H9 (cell line): ENCODE measurements around the gene CYCS. TPM values are rescaled to one million over a fixed set of nuclear protein-coding genes. Genes with fewer than 3 reads are reported as not detected.

ENCODE experiments used
- DNase-seq: peaks from one replicate; pipeline ENCODE4 v3.0.0-alpha.2; 2017
- H2AFZ ChIP-seq: one replicate; pipeline ENCODE4 v1.6.1; 2013; ENCODE audit warnings: mild to moderate bottlenecking, low read length, control low read depth, moderate library complexity
- H2AK5ac ChIP-seq: 2 replicates; pipeline ENCODE4 v1.6.1; 2013; ENCODE audit warnings: low read length, control low read depth, mixed read lengths; ENCODE audit not compliant: insufficient read length
- H2BK120ac ChIP-seq: one replicate; pipeline ENCODE4 v1.6.1; 2013; ENCODE audit warnings: low read depth, mild to moderate bottlenecking, low read length, control low read depth, inconsistent platforms; ENCODE audit not compliant: poor library complexity, severe bottlenecking
- H2BK12ac ChIP-seq: 2 replicates; pipeline ENCODE4 v1.6.1; 2013; ENCODE audit warnings: low read length, control low read depth, mixed read lengths, low read depth; ENCODE audit not compliant: insufficient read length
- H2BK15ac ChIP-seq: 2 replicates; pipeline ENCODE4 v1.6.1; 2013; ENCODE audit warnings: low read depth, low read length, control low read depth
- H2BK20ac ChIP-seq: one replicate; pipeline ENCODE4 v1.6.1; 2013; ENCODE audit warnings: low read depth, mild to moderate bottlenecking, low read length, control low read depth, inconsistent platforms; ENCODE audit not compliant: poor library complexity, severe bottlenecking
- H2BK5ac ChIP-seq: 2 replicates; pipeline ENCODE4 v1.6.1; 2013; ENCODE audit warnings: low read length, control low read depth, mixed read lengths; ENCODE audit not compliant: insufficient read length
- H3K14ac ChIP-seq: 2 replicates; pipeline ENCODE4 v1.6.1; 2013; ENCODE audit warnings: low read length, control low read depth; ENCODE audit not compliant: insufficient read depth
- H3K18ac ChIP-seq: 2 replicates; pipeline ENCODE4 v1.6.1; 2013; ENCODE audit warnings: low read depth, mild to moderate bottlenecking, mixed read lengths, low read length, control low read depth; ENCODE audit not compliant: insufficient read length
- H3K23ac ChIP-seq: 2 replicates; pipeline ENCODE4 v1.6.1; 2013; ENCODE audit warnings: low read length, control low read depth, mixed read lengths, low read depth; ENCODE audit not compliant: insufficient read length
- H3K23me2 ChIP-seq: 2 replicates; pipeline ENCODE4 v1.6.1; 2013; ENCODE audit warnings: low read depth, mild to moderate bottlenecking, mixed read lengths, low read length, control low read depth; ENCODE audit not compliant: insufficient read length, poor library complexity, severe bottlenecking
- H3K27ac ChIP-seq: 2 replicates; pipeline ENCODE4 v1.5.1; 2013; ENCODE audit warnings: low read length, control low read depth, mixed read lengths, low read depth; ENCODE audit not compliant: insufficient read length
- H3K27me3 ChIP-seq: 2 replicates; pipeline ENCODE4 v1.6.1; 2013; ENCODE audit warnings: low read length, control low read depth, inconsistent platforms; ENCODE audit not compliant: insufficient read depth
- H3K4ac ChIP-seq: 2 replicates; pipeline ENCODE4 v1.6.1; 2013; ENCODE audit warnings: low read depth, mild to moderate bottlenecking, control low read depth, inconsistent platforms, low read length, moderate library complexity
- H3K4me1 ChIP-seq: 2 replicates; pipeline ENCODE4 v1.6.1; 2013; ENCODE audit warnings: low read length, control low read depth, inconsistent platforms; ENCODE audit not compliant: insufficient read depth
- H3K4me2 ChIP-seq: 2 replicates; pipeline ENCODE4 v1.6.1; 2013; ENCODE audit warnings: low read length, control low read depth, mixed read lengths; ENCODE audit not compliant: insufficient read length, insufficient read depth
- H3K56ac ChIP-seq: 2 replicates; pipeline ENCODE4 v1.6.1; 2013; ENCODE audit warnings: low read depth, mild to moderate bottlenecking, mixed read lengths, low read length, control low read depth; ENCODE audit not compliant: insufficient read length
- H3K79me1 ChIP-seq: 2 replicates; pipeline ENCODE4 v1.6.1; 2013; ENCODE audit warnings: low read depth, mild to moderate bottlenecking, moderate library complexity, low read length, control low read depth, inconsistent platforms; ENCODE audit not compliant: insufficient read depth, poor library complexity, severe bottlenecking
- H3K79me2 ChIP-seq: 2 replicates; pipeline ENCODE4 v1.6.1; 2013; ENCODE audit warnings: low read length, control low read depth, inconsistent platforms; ENCODE audit not compliant: insufficient read depth
- H3K9ac ChIP-seq: 2 replicates; pipeline ENCODE4 v1.6.1; 2013; ENCODE audit warnings: low read length, control low read depth, mixed read lengths; ENCODE audit not compliant: insufficient read length; ENCODE audit errors: extremely low read depth
- H3K9me3 ChIP-seq: one replicate; pipeline ENCODE4 v1.6.1; 2013; ENCODE audit warnings: low read depth, low read length, inconsistent platforms; ENCODE audit not compliant: control insufficient read depth
- H3T11ph ChIP-seq: one replicate; pipeline ENCODE4 v1.6.1; 2013; ENCODE audit warnings: mild to moderate bottlenecking, low read length, control low read depth, inconsistent platforms
- H4K20me1 ChIP-seq: one replicate; pipeline ENCODE4 v1.6.1; 2013; ENCODE audit not compliant: control insufficient read depth, insufficient read length, insufficient read depth
- H4K5ac ChIP-seq: 2 replicates; pipeline ENCODE4 v1.6.1; 2013; ENCODE audit warnings: low read depth, mild to moderate bottlenecking, mixed read lengths, low read length, control low read depth; ENCODE audit not compliant: insufficient read length
- H4K8ac ChIP-seq: replicated peaks from 2 replicates; pipeline ENCODE4 v1.6.1; 2013; ENCODE audit warnings: low read length, control low read depth, mixed read lengths, low read depth; ENCODE audit not compliant: insufficient read length
- H4K91ac ChIP-seq: 2 replicates; pipeline ENCODE4 v1.6.1; 2013; ENCODE audit warnings: low read depth, mild to moderate bottlenecking, moderate library complexity, mixed read lengths, low read length, control low read depth; ENCODE audit not compliant: insufficient read length
- H3K27ac Mint-ChIP-seq, 3 experiments: 2 replicates in 2 of 3; 3 replicates in 1 of 3; pipeline ENCODE4 v1.8.0; 2020 to 2021; ENCODE audit warnings: mixed read lengths in 3 of 3, mild to moderate bottlenecking in 1 of 3, moderate library complexity in 1 of 3
- H3K27me3 Mint-ChIP-seq: 2 replicates; pipeline ENCODE4 v1.8.0; 2021; ENCODE audit warnings: low read depth, mild to moderate bottlenecking, moderate library complexity, mixed read lengths
- H3K36me3 Mint-ChIP-seq, 3 experiments: 2 replicates in 2 of 3; 3 replicates in 1 of 3; pipeline ENCODE4 v1.8.0; 2020 to 2021; ENCODE audit warnings: low read depth in 3 of 3, mixed read lengths in 3 of 3; ENCODE audit not compliant: insufficient read depth in 1 of 3
- H3K4me1 Mint-ChIP-seq, 2 experiments: 2 replicates each; pipeline ENCODE4 v1.8.0; 2020; ENCODE audit warnings: mixed read lengths in 2 of 2
- H3K4me3 Mint-ChIP-seq, 2 experiments: 2 replicates in 1 of 2; 3 replicates in 1 of 2; pipeline ENCODE4 v1.8.0; 2020 to 2021; ENCODE audit warnings: mild to moderate bottlenecking in 2 of 2, mixed read lengths in 2 of 2, moderate library complexity in 1 of 2
- H3K9me3 Mint-ChIP-seq, 2 experiments: 2 replicates in 1 of 2; 3 replicates in 1 of 2; pipeline ENCODE4 v1.8.0; 2020; ENCODE audit warnings: mild to moderate bottlenecking in 2 of 2, mixed read lengths in 2 of 2, moderate library complexity in 1 of 2
- CTCF ChIP-seq: fragments of 200-600 bp; sonication (generic); conservative IDR thresholded peaks from 3 replicates; pipeline ENCODE4 v1.8.0; 2021; ENCODE audit warnings: antibody characterized with exemption, mild to moderate bottlenecking
- WGBS: extraction: QIAGEN DNeasy Blood & Tissue Kit; methylation state at CpG from one replicate; pipeline ENCODE4 v1.1.7; 2013; ENCODE audit warnings: missing lambda C conversion rate, low lambda C conversion rate, mixed read lengths; ENCODE audit not compliant: insufficient read length; ENCODE audit errors: extremely low coverage; 5-methylcytosine and 5-hydroxymethylcytosine counted together
- total RNA-seq: library from RNA; stranded (reverse); gene quantifications from 2 replicates; pipeline ENCODE4 v1.2.1, GENCODE V29; 2021

CYCS gene
- total RNA-seq, 1 experiment from 2014 or later: 209 TPM

GRCh38 chr7:25117226-25118047, 7.6 kb downstream of the CYCS start:
- no peak overlapping the region for H3K23ac ChIP-seq
- H4K5ac ChIP-seq: no peak overlapping the region
- H2BK20ac ChIP-seq: no peak overlapping the region
- H3K4me1 ChIP-seq: no peaks in the 10 kb centered on the region
- no peak for TF ChIP-seq CTCF
- no peaks in the 10 kb centered on the region for H3K9me3 ChIP-seq
- no peak overlapping the region for H3K4me2 ChIP-seq
- H2BK12ac ChIP-seq: no peak overlapping the region
- no peak overlapping the region for H3K56ac ChIP-seq
- H4K20me1 ChIP-seq: no peaks in the 10 kb centered on the region
- H3K4me3 Mint-ChIP-seq: no peak overlapping the region
- H3K9me3 Mint-ChIP-seq: no peaks in the 10 kb centered on the region
- no CpG with 5 or more reads among the region's 7 CpGs for WGBS
- H3T11ph ChIP-seq: no peak overlapping the region
- no peak overlapping the region for H2BK5ac ChIP-seq
- DNase-seq: no peak
- no peak overlapping the region for H3K14ac ChIP-seq
- H3K79me2 ChIP-seq: no peaks in the 10 kb centered on the region
- H2BK15ac ChIP-seq: no peak overlapping the region
- H3K4me1 Mint-ChIP-seq: no peaks in the 10 kb centered on the region
- H2AFZ ChIP-seq: no peak overlapping the region
- H3K4ac ChIP-seq: no peak overlapping the region
- H4K8ac ChIP-seq: no peak overlapping the region
- no peaks in the 10 kb centered on the region for H3K27me3 ChIP-seq
- H3K23me2 ChIP-seq: no peaks in the 10 kb centered on the region
- no peak overlapping the region for H2BK120ac ChIP-seq
- H2AK5ac ChIP-seq: no peak overlapping the region
- no peak overlapping the region for H3K18ac ChIP-seq
- no peak overlapping the region for H4K91ac ChIP-seq
- no peak overlapping the region for H3K9ac ChIP-seq
- H3K27ac ChIP-seq: no peak overlapping the region
- 0 out of 7 replicates have a peak overlapping the region, but pooled peaks of 1 of the 3 experiments have one; percentile 7 for H3K27ac Mint-ChIP-seq
- H3K79me1 ChIP-seq: no peaks in the 10 kb centered on the region
- H3K36me3 Mint-ChIP-seq: peaks cover 22 to 38% (median 26%) of the 10 kb centered on the region in 3 experiments
- no peaks in the 10 kb centered on the region for H3K27me3 Mint-ChIP-seq
